Mucosa of descending colon (tissue), 3 donors: ENCODE data around the gene LTBP3. TPM values are rescaled to one million over a fixed set of nuclear protein-coding genes. Genes with fewer than 3 reads are reported as not detected.
A peak's percentile ranks its signal among the peaks of the same experiment; 100 is the strongest.

Experiments
- ATAC-seq: fragments of 200-7000 bp; cut with Tn5 transposase; one replicate; pipeline ENCODE4 v1.9.1; 2020; ENCODE audit warnings: mild to moderate bottlenecking, moderate library complexity
- DNase-seq, 3 donors: peaks; one replicate each; pipeline ENCODE4 v3.0.0-alpha.2; 2020
- H3K36me3 ChIP-seq: fragments of 200-600 bp; one replicate; pipeline ENCODE4 v1.8.0; 2021; ENCODE audit warnings: low read depth, mild to moderate bottlenecking
- H3K4me1 ChIP-seq: fragments of 200-600 bp; one replicate; pipeline ENCODE4 v1.8.0; 2021; ENCODE audit warnings: low read depth, mild to moderate bottlenecking
- H3K4me3 ChIP-seq: fragments of 200-600 bp; one replicate; pipeline ENCODE4 v1.8.0; 2021; ENCODE audit warnings: mild to moderate bottlenecking
- H3K9me3 ChIP-seq: fragments of 200-600 bp; one replicate; pipeline ENCODE4 v1.8.0; 2021; ENCODE audit warnings: mild to moderate bottlenecking
- CTCF ChIP-seq: fragments of 200-600 bp; IDR thresholded peaks from one replicate; pipeline ENCODE4 v1.8.0; 2022; ENCODE audit warnings: antibody characterized with exemption, mild to moderate bottlenecking
- intact Hi-C, 2 donors: fragments of 100-400 bp; cut with DNase I in 1 of 2; cut with micrococcal nuclease in 1 of 2; formaldehyde crosslinking; loops; one replicate each; pipeline versions ENCODE4 v1.11.0 to v1.11.1; 2022; cut with DNase I, micrococcal nuclease
- total RNA-seq, 3 donors: library from RNA; stranded (reverse); fragmentation: NEBNext Ultra II Directional in 2 of 3; extraction: Animal tissue kit (Norgen Biotek cat#: 25700) in 2 of 3; gene quantifications; one replicate each; pipeline versions ENCODE4 v1.2.1 to v1.2.4, GENCODE V29; 2021 to 2023
- donor health status: DM: no; HTN: no; CAD: no; lungs with moderate emphysema.
- donor health status: DM: no; HTN: no; CAD: no.
- donor health status: DM: no; HTN: yes; CAD: no.

Gene LTBP3
- total RNA-seq, 3 donors from 2014 or later, result 22.6 to 133 (median 36.7) TPM

- Histone ChIP-seq H3K4me3 (peak within 1 kb of the TSS; percentile 68), H3K36me3 (no peaks in the 10 kb centered on the region), H3K9me3 (no peaks in the 10 kb centered on the region), H3K4me1 (peaks cover 62% of the 10 kb centered on the region)
- DNase-seq (peak; percentile 84 to 91 (median 90)), ATAC-seq (peak; percentile 58)
- no peak for TF ChIP-seq CTCF
- intact Hi-C loops, result no loop called here
These were observed 17.5 kb upstream of the LTBP3 start, which contains the start of gene EHBP1L1 for GRCh38 chr11:65575568-65576231. EHBP1L1 (plus strand) TSS chr11:65576053; CDS start chr11:65576303, 250 bp downstream.

GRCh38 chr11:65574811-65575567, 16.8 kb upstream of the LTBP3 start:
- TF ChIP-seq CTCF, result no peak
- H3K36me3 ChIP-seq, result no peaks in the 10 kb centered on the region
- peak overlapping the region; percentile 27 for H3K4me3 ChIP-seq
- ATAC-seq (peak; percentile 7), DNase-seq (peak; percentile 59 to 74 (median 71))
- H3K9me3 ChIP-seq, result no peaks in the 10 kb centered on the region
- intact Hi-C loops, result no loop called here
- peaks cover 63% of the 10 kb centered on the region for H3K4me1 ChIP-seq

GRCh38 chr11:65574109-65574810, 16.1 kb upstream of the LTBP3 start:
- intact Hi-C loops, result no loop called here
- peak; percentile 57 for ATAC-seq
- TF ChIP-seq CTCF, result peak; percentile 99

GRCh38 chr11:65573391-65574079, 15.4 kb upstream of the LTBP3 start:
- no peak for TF ChIP-seq CTCF
- Histone ChIP-seq H3K4me1 (peaks cover 68% of the 10 kb centered on the region), H3K9me3 (no peaks in the 10 kb centered on the region), H3K36me3 (no peaks in the 10 kb centered on the region), H3K4me3 (no peak overlapping the region)
- intact Hi-C loops, result no loop called here
- no peak for ATAC-seq
- peak; percentile 54 to 77 (median 66) for DNase-seq

More at GRCh38 chr11:65574109-65574810, 16.1 kb upstream of the LTBP3 start:
- Histone ChIP-seq H3K9me3 (no peaks in the 10 kb centered on the region), H3K4me1 (peaks cover 64% of the 10 kb centered on the region), H3K36me3 (no peaks in the 10 kb centered on the region), H3K4me3 (peak overlapping the region; percentile 27)
- peak; percentile 85 to 96 (median 92) for DNase-seq
